ENCODE results near the gene SLC17A1.

GRCh38 chr6:25875563-25875905 lies 43.7 kb upstream of the SLC17A1 start:
- TF ChIP-seq CTCF (IDR thresholded peaks at IDR 0.05) (no peak), POLR2AphosphoS5 (IDR thresholded peaks at IDR 0.05) (no peak)
